A172 (cell line): ENCODE measurements around the gene GAN. TPM values are rescaled to one million over a fixed set of nuclear protein-coding genes. Genes with fewer than 3 reads are reported as not detected.
A peak's percentile ranks its signal among the peaks of the same experiment; 100 is the strongest.

Experiments used
- DNase-seq: peaks from one replicate; pipeline ENCODE4 v3.0.0-alpha.2; 2015; ENCODE audit warnings: low spot score
- total RNA-seq: library from RNA; depleted of rRNA; stranded (reverse); fragments of >200 nt; shearing (Covaris generic); gene quantifications from 2 replicates; pipeline ENCODE4 v1.2.3, GENCODE V29; 2014

Gene GAN
- total RNA-seq, 1 experiment from 2014 or later = 12.7 TPM

DNA sequence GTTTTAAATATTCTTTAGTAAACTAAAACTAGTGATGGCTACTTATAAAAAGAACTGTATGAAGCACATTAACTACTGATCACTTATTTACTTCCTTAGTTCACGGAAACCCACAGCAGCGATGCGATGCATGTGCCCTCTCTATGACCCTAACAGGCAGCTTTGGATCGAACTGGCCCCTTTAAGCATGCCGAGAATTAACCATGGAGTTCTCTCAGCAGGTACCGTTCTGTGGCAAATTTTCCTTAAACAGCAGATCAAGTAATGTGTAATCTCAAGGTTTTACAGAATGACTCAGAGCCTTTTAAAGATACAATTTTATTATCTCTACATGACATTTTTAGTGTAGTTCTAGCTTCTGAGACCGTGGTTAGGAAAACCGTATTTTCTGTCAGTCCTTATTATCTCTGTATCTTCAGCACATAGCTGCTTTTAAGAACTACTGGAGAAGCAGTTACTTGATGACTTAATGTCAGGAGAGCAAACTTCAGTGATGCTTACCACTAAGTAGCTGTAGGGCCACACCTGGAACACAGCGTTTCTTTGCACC is 43.0 kb downstream of the GAN start:
- peak; percentile 47 for DNase-seq

DNA sequence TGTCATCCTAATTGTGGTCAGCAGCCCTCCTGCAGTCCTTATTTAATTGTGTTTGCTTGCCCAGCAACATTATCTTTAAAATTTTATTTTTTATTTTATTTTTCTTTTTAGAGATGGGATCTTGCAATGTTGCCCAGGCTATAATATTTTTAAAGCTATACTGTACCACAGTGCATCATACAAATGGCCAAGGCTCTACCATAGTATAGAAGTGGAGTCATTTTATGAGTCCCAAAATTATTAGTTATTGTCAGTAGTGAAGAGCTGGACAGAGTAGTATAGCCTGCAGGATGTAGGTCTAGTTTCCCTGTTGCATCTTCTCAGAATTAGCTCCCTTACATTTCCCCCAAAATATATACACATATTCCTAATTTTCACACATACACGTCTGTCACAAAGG is 44.1 kb downstream of the GAN start:
- no peak for DNase-seq

DNA sequence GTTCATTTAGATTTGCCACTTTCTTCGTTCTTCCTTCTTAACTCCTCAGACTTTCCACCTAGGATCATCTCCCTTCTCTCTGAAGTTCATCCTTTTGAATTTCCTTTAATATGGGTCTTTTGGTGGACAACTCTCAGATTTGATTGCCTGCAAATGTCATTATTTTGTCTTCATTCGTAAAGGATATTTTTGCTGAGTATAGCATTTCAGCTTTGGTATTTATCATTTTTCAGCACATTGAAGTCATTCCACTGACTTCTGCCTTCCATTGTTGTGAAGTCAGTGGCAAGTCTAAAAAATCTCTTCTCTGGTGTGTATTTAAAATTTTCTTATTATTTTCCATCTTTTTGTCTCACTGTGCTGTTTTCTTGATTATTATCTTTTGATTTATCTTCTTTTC is 45.4 kb downstream of the GAN start:
- DNase-seq = no peak

DNA sequence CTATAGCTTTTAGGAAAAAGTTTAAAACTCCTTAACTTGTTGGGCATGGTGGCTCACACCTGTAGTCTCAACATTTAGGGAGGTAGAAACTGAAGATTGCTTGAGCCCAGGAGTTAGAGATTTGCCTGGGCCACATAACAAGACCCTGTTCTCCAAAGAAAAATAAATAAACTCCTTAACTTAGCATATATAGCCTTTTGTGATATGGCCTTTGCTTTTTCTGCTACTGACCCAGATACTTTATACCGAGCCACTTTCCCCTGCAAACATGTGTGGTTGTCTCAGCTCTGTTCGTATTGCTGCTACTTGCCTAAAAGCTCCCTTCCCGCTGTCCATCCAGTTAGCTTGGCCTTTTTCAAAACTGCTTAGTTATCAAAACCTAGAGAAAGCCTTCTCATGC is 51.0 kb downstream of the GAN start:
- no peak for DNase-seq

GRCh38 chr16:81366316-81366932 is 51.7 kb downstream of the GAN start:
- DNase-seq = peak; percentile 54

DNA sequence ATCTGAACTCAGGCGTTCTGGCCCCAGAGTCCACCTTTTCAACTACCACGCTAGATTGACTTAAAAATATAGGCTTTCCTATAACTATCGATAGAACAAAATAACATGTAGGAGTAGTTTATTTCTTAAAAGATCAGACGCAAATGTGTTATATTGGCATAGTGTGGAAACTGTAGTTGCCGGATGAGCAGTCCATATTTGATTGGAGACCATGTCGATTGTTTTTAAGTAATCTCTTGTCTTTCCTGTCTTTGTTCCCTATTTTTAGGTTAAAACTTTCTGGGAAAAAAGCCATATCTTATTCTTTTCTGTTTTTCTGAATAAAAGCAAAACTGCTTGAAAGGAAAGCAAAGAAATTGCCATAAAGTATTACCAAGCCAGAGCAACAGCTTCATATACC is 53.1 kb downstream of the GAN start:
- DNase-seq = no peak

GRCh38 chr16:81369888-81370504 is 55.2 kb downstream of the GAN start:
- no peak for DNase-seq

GRCh38 chr16:81371106-81371505 is 56.3 kb downstream of the GAN start:
- no peak for DNase-seq

- DNase-seq = no peak
Observed at GRCh38 chr16:81374550-81374949, 59.8 kb downstream of the GAN start.

GRCh38 chr16:81376880-81377279 is 62.1 kb downstream of the GAN start:
- peak; percentile 44 for DNase-seq

DNA sequence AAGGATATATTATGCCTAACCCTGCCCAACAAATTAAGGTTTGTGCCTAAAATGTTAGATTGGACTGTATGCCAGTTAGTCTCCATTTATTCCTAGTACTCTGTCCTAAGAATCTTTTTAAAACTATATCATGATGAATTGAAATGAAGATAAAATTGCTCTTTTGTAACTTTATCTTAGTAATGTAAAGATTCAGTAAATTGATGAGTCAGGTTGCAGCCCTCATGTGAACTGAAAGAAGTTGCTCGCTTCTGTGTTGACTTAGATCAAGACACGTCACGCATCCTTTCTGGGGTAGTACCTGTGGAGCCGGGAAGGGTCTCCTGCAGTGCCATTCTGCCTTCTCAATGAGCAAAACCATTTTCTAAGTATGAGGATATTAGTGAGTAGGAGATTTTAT is 63.3 kb downstream of the GAN start:
- no peak for DNase-seq

DNA sequence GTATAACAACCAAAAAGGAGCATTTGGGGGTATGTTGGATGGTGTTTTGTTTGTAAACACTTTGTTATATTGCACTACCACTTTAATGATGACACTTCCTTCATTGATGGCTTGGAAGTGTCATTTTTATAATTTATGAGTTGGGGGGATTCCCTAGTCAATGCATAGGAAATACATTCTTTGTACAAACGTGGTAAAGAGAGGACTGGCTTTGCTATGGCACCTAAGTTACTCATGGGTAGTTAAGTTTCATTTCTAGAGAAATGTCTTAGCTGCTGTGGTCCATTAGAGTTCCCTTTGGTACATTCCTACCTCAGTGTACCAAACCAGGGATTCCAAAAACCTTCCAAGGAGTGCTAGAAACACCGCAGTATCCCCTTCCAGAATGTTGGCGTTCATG is 66.2 kb downstream of the GAN start:
- no peak for DNase-seq

DNA sequence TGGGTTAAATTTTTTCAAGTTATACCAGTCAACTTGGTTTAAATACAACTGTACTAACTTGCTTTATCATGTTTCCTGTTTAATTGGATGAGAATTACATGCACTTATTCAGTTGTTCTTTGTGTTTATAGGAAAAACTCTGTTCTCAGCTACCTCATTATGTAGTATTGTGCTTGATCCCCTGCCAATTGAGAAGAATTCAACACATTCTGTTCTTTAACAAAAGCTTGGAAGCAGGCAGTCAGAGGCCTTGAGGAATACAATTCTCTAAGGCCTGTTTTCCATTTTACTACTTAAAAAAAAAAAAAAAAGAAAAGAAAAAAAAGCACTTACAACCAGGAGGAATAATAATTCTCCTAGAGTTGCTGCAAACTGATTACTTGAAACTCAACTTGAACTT is 69.2 kb downstream of the GAN start:
- no peak for DNase-seq

- no peak for DNase-seq
Observed at GRCh38 chr16:81385031-81385756, 70.4 kb downstream of the GAN start.

GRCh38 chr16:81388357-81388756 is 73.6 kb downstream of the GAN start:
- DNase-seq = no peak

DNA sequence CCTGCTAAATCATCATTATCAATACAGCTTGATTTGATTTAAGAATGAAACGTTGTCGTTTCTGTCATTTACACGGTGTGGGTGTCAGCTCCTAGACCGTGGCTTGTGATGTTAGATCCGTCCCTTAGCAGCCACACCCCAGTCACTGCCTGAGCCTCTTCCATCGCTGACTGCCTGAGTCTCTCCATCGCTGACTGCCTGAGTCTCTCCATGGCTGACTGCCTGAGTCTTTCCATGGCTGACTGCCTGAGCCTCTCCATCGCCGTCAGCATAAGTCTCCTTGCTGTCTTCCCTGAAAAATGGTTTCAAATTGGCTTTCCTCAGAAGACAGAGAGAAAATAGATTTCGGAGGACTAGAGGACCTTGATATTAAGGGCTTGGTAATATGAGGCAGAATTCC is 76.1 kb downstream of the GAN start:
- no peak for DNase-seq

GRCh38 chr16:81392011-81392410 is 77.2 kb downstream of the GAN start:
- no peak for DNase-seq

- no peak for DNase-seq
Observed at GRCh38 chr16:81394416-81394815, 79.7 kb downstream of the GAN start.

DNA sequence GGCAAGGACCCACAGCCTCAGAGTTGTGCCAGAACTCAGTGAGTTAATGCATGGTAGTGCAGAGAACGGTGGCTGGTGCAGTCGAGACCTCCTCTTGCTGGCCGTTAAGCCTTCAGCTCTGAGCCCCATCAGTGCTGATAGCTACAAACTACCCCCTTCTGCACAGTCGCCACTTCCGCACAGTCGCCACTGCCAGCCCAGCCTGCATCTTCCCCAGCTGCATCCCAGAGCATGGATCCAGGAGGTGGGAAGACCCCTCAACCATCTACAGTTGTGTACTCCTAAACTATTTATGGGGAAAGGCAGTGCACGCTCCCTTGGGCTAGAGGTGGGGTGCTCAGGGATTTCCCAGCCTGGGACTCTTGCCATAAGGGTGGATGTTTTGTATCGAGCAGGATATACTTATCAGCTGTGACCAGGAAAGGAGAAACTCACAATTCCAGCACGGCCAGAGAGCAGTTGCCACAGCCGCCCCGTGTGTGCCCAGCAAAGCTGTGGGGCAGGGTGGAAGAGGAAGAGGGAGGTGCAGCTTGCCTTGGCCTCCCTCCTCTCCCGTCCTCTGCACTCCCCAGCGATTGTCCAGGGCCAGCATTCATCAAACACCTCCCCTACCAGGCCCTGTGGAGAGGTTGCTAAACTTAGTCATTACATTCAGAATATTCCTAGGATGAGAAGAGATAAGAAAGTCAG is 80.3 kb downstream of the GAN start:
- no peak for DNase-seq

GRCh38 chr16:81397058-81397878 is 82.5 kb downstream of the GAN start:
- no peak for DNase-seq

DNA sequence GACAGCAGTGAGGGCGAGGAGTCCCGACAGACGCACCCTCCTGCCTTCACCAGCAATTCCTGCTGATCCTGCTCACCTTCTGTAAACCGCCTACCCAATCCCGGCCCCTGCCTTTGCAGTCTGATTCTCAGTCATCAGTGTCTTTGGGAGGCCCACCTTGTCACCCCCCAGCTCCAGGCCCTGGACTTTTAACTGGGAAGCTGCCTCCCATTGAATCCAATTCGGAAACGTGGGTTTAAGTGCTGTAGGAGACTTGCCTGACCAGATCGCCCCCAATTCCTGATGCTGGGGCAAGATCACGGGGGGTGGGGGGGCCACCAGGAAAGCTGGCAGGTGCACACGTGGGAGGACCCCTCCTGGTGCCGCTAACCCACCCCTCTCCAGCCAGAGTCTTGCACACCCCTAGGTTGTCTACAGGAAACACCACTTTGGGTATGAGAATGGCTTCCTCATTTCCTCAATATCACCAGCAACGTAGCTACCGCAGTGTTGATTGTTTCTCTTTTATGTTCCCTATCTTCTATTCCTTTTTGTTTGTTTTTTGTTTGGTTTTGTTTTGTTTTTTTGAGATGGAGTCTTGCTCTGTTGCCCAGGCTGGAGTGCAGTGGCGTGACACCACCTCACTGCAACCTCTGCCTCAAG is 83.2 kb downstream of the GAN start:
- DNase-seq = no peak
